ENCODE measurements around the gene GARIN5A.

Gene GARIN5A

DNA sequence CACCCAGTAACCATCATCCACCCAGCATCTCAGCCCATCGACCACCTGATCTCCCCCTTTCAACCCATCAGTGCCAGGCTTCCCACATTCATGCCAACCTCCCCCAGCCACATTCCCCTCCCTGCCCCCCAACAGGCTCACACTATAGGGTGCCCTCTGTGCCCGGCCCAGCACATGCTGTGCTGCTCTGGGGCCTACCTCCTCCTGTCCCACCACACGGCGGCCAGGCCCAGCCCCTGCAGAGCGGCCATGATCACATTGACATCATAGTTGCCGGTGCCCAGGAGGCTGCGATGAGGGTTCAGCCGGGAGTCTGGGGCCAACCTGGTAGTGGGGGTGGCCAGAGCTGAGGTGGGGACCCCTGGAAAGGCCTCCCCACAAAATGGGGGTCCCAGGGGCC is 30.7 kb upstream of the GARIN5A start:
- 90 to 92% methylated on average over 8 of the region's 8 CpGs for WGBS, 2 experiments
- no peak overlapping the region for H3K27ac ChIP-seq (ENCODE audit: insufficient read depth, low read depth, low read length, poor library complexity, severe bottlenecking)

DNA sequence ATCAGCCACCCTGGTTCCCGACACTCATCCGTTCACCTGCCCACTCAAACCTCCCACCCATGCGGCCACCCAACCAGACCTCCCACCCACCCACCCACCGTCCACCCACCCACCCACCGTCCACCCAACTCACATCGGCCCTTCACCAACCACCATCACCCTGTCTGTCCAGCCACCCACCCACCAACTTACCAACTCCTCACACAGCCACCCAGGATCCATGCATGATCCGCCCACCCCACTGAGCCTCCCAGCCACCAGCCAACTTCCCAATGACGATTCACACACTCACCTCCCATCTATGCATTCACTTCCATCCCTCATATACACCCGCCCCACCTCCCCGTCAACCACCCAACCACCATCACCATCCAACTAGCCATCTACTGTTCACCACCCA is 30.1 kb upstream of the GARIN5A start:
- Histone ChIP-seq H3K27ac (ENCODE audit: insufficient read depth, low read depth, low read length, poor library complexity, severe bottlenecking) (no peak overlapping the region), H3K4me3 (ENCODE audit: insufficient read depth, low read depth, low read length) (no peak overlapping the region), H3K36me3 (ENCODE audit: control insufficient read depth, insufficient read depth, low read length) (no peaks in the 10 kb centered on the region), H3K4me1 (ENCODE audit: control insufficient read depth, insufficient read depth, low read length) (peaks cover 5% of the 10 kb centered on the region), H3K9me3 (ENCODE audit: control insufficient read depth, low read length) (no peaks in the 10 kb centered on the region), H3K27me3 (ENCODE audit: control insufficient read depth, insufficient read depth, low read length, poor library complexity, severe bottlenecking) (no peaks in the 10 kb centered on the region)
- WGBS, 2 experiments: 82 to 92% methylated on average over 7 to 8 of the region's 10 CpGs

More for the DNA sequence above, 30.7 kb upstream of the GARIN5A start:
- Histone ChIP-seq H3K27me3 (ENCODE audit: control insufficient read depth, insufficient read depth, low read length, poor library complexity, severe bottlenecking) (no peaks in the 10 kb centered on the region), H3K4me1 (ENCODE audit: control insufficient read depth, insufficient read depth, low read length) (peaks cover 5% of the 10 kb centered on the region), H3K36me3 (ENCODE audit: control insufficient read depth, insufficient read depth, low read length) (no peaks in the 10 kb centered on the region), H3K4me3 (ENCODE audit: insufficient read depth, low read depth, low read length) (no peak overlapping the region), H3K9me3 (ENCODE audit: control insufficient read depth, low read length) (no peaks in the 10 kb centered on the region)

DNA sequence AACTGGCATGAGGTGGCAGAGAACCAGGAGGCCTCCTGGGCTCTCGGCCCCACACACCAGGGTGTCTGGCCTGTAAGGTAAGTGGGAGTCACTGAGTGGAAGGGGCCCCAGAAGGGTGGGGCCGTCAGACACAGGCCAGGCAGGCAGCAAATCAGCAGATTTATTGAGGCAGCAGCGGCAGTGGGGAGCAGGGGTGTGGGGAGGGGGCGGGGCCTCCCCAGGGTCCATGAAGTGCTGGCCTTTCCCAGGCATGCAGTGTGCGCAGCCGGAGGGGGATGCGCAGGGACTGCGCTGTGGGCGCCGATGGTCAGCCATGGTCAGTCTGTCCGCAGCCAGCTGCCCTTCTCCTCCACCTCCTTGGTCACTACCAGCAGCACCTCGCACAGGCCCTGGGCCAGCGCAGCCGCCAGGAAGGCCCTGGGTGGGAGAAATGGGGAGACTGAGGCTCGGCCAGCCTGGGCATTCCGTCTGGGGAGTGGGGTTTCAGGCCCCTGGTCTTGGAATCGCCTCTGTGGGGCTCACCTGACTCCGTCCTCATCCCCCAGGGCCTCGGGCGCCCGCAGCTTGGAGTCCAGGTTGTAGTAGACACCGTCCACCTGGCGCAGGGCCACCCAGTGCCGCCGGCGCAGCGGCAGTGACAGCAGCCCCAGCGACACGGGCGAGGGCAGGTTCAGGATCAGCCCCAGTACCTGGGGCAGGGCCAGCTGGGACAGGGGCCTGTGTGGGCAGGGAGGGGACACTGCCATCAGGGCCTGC is 29.4 kb upstream of the GARIN5A start:
- no peaks in the 10 kb centered on the region for H3K27me3 ChIP-seq (ENCODE audit: control insufficient read depth, insufficient read depth, low read length, poor library complexity, severe bottlenecking)
- H3K36me3 ChIP-seq (ENCODE audit: control insufficient read depth, insufficient read depth, low read length): no peaks in the 10 kb centered on the region
- H3K4me1 ChIP-seq (ENCODE audit: control insufficient read depth, insufficient read depth, low read length): peaks cover 5% of the 10 kb centered on the region
- H3K9me3 ChIP-seq (ENCODE audit: control insufficient read depth, low read length): no peaks in the 10 kb centered on the region
- no peak overlapping the region for H3K4me3 ChIP-seq (ENCODE audit: insufficient read depth, low read depth, low read length)
- H3K27ac ChIP-seq (ENCODE audit: insufficient read depth, low read depth, low read length, poor library complexity, severe bottlenecking): no peak overlapping the region
- WGBS, 2 experiments: 93 to 94% methylated on average over 30 of the region's 30 CpGs

DNA sequence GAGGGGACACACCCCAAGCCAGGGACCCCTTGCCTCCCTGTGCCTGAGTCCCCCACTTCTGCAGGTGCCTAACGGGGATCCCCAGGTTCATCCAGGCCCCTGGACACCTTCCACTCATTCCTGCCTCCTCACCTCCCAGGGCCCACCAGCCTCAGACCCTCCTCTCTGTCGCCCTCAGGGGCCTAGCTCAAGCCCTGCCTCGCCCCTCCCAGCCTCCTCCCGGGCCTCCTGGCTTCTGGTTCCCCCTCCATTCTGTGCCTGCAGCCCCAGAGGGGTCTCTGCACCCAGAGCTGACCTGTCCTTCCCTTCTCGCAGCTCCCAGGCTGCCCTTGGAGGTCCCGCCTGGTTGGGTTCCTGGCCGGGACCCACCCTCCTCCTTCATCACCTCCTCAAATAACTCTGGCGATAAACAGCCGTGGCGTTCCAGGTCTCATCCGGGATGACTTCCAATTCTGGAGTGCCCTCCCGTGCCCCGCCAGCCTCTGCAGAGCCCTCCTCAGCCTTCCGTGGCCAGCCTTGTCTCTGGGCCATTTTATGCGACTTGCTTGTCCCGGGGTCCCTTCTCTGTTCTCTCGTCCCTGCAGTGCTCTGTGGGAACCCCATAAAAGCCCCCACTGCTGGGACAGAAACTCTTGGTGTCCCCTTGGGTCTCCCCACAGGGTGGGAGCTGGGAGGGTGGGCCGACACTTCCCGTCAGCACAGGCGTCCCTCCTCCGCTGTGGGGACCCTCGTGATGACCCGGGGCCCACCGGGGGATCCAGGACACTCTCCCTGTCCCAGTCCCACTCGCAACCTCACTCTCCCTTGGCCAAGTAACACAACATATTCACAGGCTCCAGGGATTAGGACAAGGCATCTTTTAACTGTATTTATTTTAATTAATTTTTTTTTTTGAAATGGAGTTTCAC is 25.2 kb upstream of the GARIN5A start:
- Histone ChIP-seq H3K27ac (ENCODE audit: insufficient read depth, low read depth, low read length, poor library complexity, severe bottlenecking) (no peak overlapping the region), H3K9me3 (ENCODE audit: control insufficient read depth, low read length) (no peaks in the 10 kb centered on the region), H3K36me3 (ENCODE audit: control insufficient read depth, insufficient read depth, low read length) (no peaks in the 10 kb centered on the region), H3K4me1 (ENCODE audit: control insufficient read depth, insufficient read depth, low read length) (peaks cover 6% of the 10 kb centered on the region), H3K27me3 (ENCODE audit: control insufficient read depth, insufficient read depth, low read length, poor library complexity, severe bottlenecking) (peaks cover 30% of the 10 kb centered on the region), H3K4me3 (ENCODE audit: insufficient read depth, low read depth, low read length) (no peak overlapping the region)
- 83 to 84% methylated on average over 25 of the region's 25 CpGs for WGBS, 2 experiments

- Histone ChIP-seq H3K27me3 (ENCODE audit: control insufficient read depth, insufficient read depth, low read length, poor library complexity, severe bottlenecking) (peaks cover 30% of the 10 kb centered on the region), H3K4me1 (ENCODE audit: control insufficient read depth, insufficient read depth, low read length) (peaks cover 6% of the 10 kb centered on the region), H3K36me3 (ENCODE audit: control insufficient read depth, insufficient read depth, low read length) (no peaks in the 10 kb centered on the region), H3K27ac (ENCODE audit: insufficient read depth, low read depth, low read length, poor library complexity, severe bottlenecking) (no peak overlapping the region), H3K9me3 (ENCODE audit: control insufficient read depth, low read length) (no peaks in the 10 kb centered on the region), H3K4me3 (ENCODE audit: insufficient read depth, low read depth, low read length) (no peak overlapping the region)
- 80 to 83% methylated on average over 12 of the region's 12 CpGs for WGBS, 2 experiments
These were observed 24.5 kb upstream of the GARIN5A start for GRCh38 chr19:50501186-50501567.

DNA sequence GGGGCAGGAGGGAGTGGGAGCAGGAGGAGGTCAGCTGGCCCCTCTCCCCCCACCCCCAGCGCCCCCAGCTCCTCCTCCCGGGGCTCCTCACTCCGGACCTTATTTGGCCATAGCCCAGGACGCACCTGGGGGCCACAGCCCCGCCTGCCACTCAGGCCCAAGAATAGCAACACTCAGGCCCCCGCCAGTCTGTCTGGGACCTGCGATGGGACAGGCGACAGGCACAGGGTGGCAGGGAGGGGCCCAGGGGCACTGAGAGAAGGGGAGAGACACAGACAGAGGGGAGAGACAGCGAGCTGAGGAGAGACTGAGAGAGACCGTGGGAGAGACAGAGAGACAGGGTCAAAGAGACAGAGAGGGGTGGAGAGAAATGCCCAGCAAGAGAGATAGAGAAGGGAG is 24.1 kb upstream of the GARIN5A start:
- 46 to 54% methylated on average over 10 of the region's 10 CpGs for WGBS, 2 experiments

DNA sequence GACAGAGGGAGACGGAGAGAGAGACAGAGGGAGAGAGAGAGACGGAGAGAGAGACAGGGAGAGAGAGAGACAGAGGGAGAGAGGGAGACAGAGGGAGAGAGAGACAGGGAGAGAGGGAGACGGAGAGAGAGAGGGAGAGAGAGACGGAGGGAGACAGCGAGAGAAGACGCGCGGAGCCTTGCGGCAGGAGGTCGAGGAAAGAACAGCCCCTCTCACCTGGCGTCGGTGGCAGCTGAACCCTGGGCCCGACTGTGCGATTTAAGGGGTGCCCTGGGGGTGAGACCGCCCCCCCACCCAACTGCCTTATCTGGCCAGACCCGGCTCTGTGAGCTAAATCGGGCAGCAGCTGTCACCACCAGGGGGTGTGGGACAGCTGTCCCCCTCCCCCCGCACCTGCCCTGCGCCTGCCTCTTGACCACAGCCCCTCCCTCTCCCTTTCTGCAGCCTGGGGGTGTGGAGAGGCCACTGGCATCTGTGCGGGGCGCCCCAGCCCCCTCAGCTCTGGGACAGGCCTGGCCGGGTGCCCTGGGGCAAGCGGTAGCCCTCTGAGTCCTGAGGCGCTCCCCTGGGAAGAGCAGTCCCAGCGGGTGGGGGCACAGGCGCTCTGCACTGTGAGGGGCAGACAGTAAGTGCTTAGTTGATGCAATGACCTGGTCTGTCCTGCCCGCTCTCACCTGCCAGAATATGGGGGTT is 23.6 kb upstream of the GARIN5A start:
- Histone ChIP-seq H3K4me3 (ENCODE audit: insufficient read depth, low read depth, low read length) (no peak overlapping the region), H3K36me3 (ENCODE audit: control insufficient read depth, insufficient read depth, low read length) (no peaks in the 10 kb centered on the region), H3K27me3 (ENCODE audit: control insufficient read depth, insufficient read depth, low read length, poor library complexity, severe bottlenecking) (peaks cover 30% of the 10 kb centered on the region), H3K9me3 (ENCODE audit: control insufficient read depth, low read length) (no peaks in the 10 kb centered on the region), H3K4me1 (ENCODE audit: control insufficient read depth, insufficient read depth, low read length) (peaks cover 6% of the 10 kb centered on the region), H3K27ac (ENCODE audit: insufficient read depth, low read depth, low read length, poor library complexity, severe bottlenecking) (no peak overlapping the region)
- WGBS, 2 experiments: 21 to 22% methylated on average over 27 of the region's 27 CpGs

More for the DNA sequence above, 24.1 kb upstream of the GARIN5A start:
- Histone ChIP-seq H3K36me3 (ENCODE audit: control insufficient read depth, insufficient read depth, low read length) (no peaks in the 10 kb centered on the region), H3K4me3 (ENCODE audit: insufficient read depth, low read depth, low read length) (no peak overlapping the region), H3K27ac (ENCODE audit: insufficient read depth, low read depth, low read length, poor library complexity, severe bottlenecking) (no peak overlapping the region), H3K27me3 (ENCODE audit: control insufficient read depth, insufficient read depth, low read length, poor library complexity, severe bottlenecking) (peaks cover 30% of the 10 kb centered on the region), H3K4me1 (ENCODE audit: control insufficient read depth, insufficient read depth, low read length) (peaks cover 6% of the 10 kb centered on the region), H3K9me3 (ENCODE audit: control insufficient read depth, low read length) (no peaks in the 10 kb centered on the region)

- Histone ChIP-seq H3K36me3 (ENCODE audit: control insufficient read depth, insufficient read depth, low read length) (no peaks in the 10 kb centered on the region), H3K4me1 (ENCODE audit: control insufficient read depth, insufficient read depth, low read length) (peaks cover 6% of the 10 kb centered on the region), H3K27ac (ENCODE audit: insufficient read depth, low read depth, low read length, poor library complexity, severe bottlenecking) (no peak overlapping the region), H3K4me3 (ENCODE audit: insufficient read depth, low read depth, low read length) (no peak overlapping the region), H3K9me3 (ENCODE audit: control insufficient read depth, low read length) (no peaks in the 10 kb centered on the region), H3K27me3 (ENCODE audit: control insufficient read depth, insufficient read depth, low read length, poor library complexity, severe bottlenecking) (peaks cover 32% of the 10 kb centered on the region)
- 83 to 84% methylated on average over 11 of the region's 11 CpGs for WGBS, 2 experiments
These were observed 21.8 kb upstream of the GARIN5A start for GRCh38 chr19:50498219-50499056.

- peaks cover 46% of the 10 kb centered on the region for H3K27me3 ChIP-seq (ENCODE audit: control insufficient read depth, insufficient read depth, low read length, poor library complexity, severe bottlenecking)
- no peaks in the 10 kb centered on the region for H3K9me3 ChIP-seq (ENCODE audit: control insufficient read depth, low read length)
- H3K27ac ChIP-seq (ENCODE audit: insufficient read depth, low read depth, low read length, poor library complexity, severe bottlenecking): no peak overlapping the region
- H3K36me3 ChIP-seq (ENCODE audit: control insufficient read depth, insufficient read depth, low read length): no peaks in the 10 kb centered on the region
- WGBS, 2 experiments: 74 to 78% methylated on average over 8 of the region's 8 CpGs
- H3K4me1 ChIP-seq (ENCODE audit: control insufficient read depth, insufficient read depth, low read length): peaks cover 6% of the 10 kb centered on the region
- no peak overlapping the region for H3K4me3 ChIP-seq (ENCODE audit: insufficient read depth, low read depth, low read length)
These were observed 20.4 kb upstream of the GARIN5A start for GRCh38 chr19:50497022-50497405.

Data from ectodermal cell (in vitro differentiated cells).